PC-9 (cell line): ENCODE data around the gene CDCA7.

Experiments used
- EZH2 ChIP-seq: fragments of 200-600 bp; sonication (generic); IDR thresholded peaks from 2 replicates; pipeline ENCODE4 v1.8.0; 2017; ENCODE audit warnings: antibody characterized with exemption, low read depth
- TF ChIP-seq, protein P1 (sequence below): fragments of 200-600 bp; sonication (generic); conservative IDR thresholded peaks from 2 replicates; pipeline ENCODE4 v1.6.1; 2017; ENCODE audit warnings: mixed run types, antibody characterized with exemption, mild to moderate bottlenecking, moderate library complexity

DNA sequence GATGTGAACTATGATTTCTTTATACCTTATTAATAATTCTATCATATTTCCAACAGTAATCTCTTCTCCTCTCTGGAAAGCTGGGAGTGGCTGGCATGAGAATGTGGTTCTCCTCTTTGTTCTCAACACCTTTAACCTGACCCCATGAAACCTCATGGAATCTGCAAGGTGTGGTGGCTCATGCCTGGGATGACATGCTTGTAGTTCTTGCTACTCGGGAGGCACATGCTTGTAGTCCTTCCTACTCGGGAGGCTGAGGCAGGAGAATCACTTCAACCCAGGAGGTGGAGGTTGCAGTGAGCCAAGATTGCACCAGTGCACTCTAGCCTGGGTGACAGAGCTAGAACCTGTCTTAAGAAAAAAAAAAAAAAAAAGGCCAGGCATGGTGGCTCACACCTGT is 10.8 kb upstream of the CDCA7 start:
- TF ChIP-seq, protein P1, sequence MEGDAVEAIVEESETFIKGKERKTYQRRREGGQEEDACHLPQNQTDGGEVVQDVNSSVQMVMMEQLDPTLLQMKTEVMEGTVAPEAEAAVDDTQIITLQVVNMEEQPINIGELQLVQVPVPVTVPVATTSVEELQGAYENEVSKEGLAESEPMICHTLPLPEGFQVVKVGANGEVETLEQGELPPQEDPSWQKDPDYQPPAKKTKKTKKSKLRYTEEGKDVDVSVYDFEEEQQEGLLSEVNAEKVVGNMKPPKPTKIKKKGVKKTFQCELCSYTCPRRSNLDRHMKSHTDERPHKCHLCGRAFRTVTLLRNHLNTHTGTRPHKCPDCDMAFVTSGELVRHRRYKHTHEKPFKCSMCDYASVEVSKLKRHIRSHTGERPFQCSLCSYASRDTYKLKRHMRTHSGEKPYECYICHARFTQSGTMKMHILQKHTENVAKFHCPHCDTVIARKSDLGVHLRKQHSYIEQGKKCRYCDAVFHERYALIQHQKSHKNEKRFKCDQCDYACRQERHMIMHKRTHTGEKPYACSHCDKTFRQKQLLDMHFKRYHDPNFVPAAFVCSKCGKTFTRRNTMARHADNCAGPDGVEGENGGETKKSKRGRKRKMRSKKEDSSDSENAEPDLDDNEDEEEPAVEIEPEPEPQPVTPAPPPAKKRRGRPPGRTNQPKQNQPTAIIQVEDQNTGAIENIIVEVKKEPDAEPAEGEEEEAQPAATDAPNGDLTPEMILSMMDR, result no peak
- no peak for TF ChIP-seq EZH2
